GM12878 (cell line): ENCODE measurements around the gene FAM3B. TPM values are rescaled to one million over a fixed set of nuclear protein-coding genes. Genes with fewer than 3 reads are reported as not detected.
"Not testable (repeated sequence)": the region's sequence is repeated elsewhere in the genome, so short reads cannot be mapped to it uniquely, and the experiment has no call there.

ENCODE experiments used
- ATAC-seq: fragments of 200-7000 bp; cut with Tn5 transposase; 3 replicates; pipeline ENCODE4 v1.9.1; 2020; ENCODE audit warnings: mild to moderate bottlenecking, moderate library complexity
- BruUV-seq: library from RNA; stranded (reverse); fragments of 400-500 nt; replicated peaks from 2 replicates; lab custom pipeline; 2021; lab: Mats Ljungman, UMichigan
- CTCF ChIA-PET: fragments of 300-600 bp; sonication (Branson Sonifier 250); formaldehyde crosslinking; extraction: SDS; loops from one replicate; lab custom pipeline; 2021; ENCODE audit warnings: inconsistent platforms; lab: Yijun Ruan, JAX
- POLR2A ChIA-PET: fragments of 350-600 bp; formaldehyde crosslinking; extraction: SDS; loops from one replicate; lab custom pipeline; 2021; ENCODE audit warnings: inconsistent platforms; lab: Charles Lee
- RAD21 ChIA-PET: fragments of 300-600 bp; sonication (Branson Sonifier 250); formaldehyde crosslinking; loops from one replicate; lab custom pipeline; 2023; ENCODE audit warnings: antibody characterized with exemption; ENCODE audit not compliant: unreplicated experiment; lab: Charles Lee
- SMC1A ChIA-PET: fragments of 300-600 bp; sonication (Branson Sonifier 250); formaldehyde crosslinking; loops from one replicate; lab custom pipeline; 2023; ENCODE audit not compliant: unreplicated experiment, uncharacterized antibody; lab: Charles Lee
- DNase-seq: peaks from one replicate; pipeline ENCODE4 v3.0.0-alpha.2; 2011; ENCODE audit warnings: low read depth, low spot score
- FAIRE-seq: peaks from 3 replicates; lab custom pipeline; 2011; peaks lifted over from hg19 to GRCh38; lab: Jason Lieb, UNC
- H2AFZ ChIP-seq: 2 replicates; pipeline ENCODE4 v1.6.0; 2011; ENCODE audit warnings: low read depth, low read length, control low read depth; ENCODE audit not compliant: control insufficient read depth
- H3K27ac ChIP-seq: 2 replicates; pipeline ENCODE4 v1.5.1; 2011; ENCODE audit warnings: control low read depth; ENCODE audit not compliant: control insufficient read depth, insufficient read depth
- H3K27me3 ChIP-seq, 2 experiments: replicated peaks in 1 of 2; 2 replicates each; pipeline versions ENCODE4 v1.6.0 to v1.6.1; 2011; ENCODE audit warnings: low read length in 1 of 2; ENCODE audit not compliant: control insufficient read depth in 2 of 2, insufficient read depth in 2 of 2
- H3K36me3 ChIP-seq, 2 experiments: 2 replicates each; pipeline ENCODE4 v1.5.1; 2011; ENCODE audit warnings: low read length in 1 of 2; ENCODE audit not compliant: control insufficient read depth in 2 of 2, insufficient read depth in 2 of 2
- H3K4me1 ChIP-seq: 2 replicates; pipeline ENCODE4 v1.6.1; 2011; ENCODE audit warnings: mild to moderate bottlenecking, low read length, moderate library complexity, mixed read lengths; ENCODE audit not compliant: control insufficient read depth, insufficient read depth
- H3K4me2 ChIP-seq: 2 replicates; pipeline ENCODE4 v1.6.0; 2011; ENCODE audit warnings: control low read depth; ENCODE audit not compliant: control insufficient read depth, insufficient read depth
- H3K4me3 ChIP-seq: fragments of 200-600 bp; sonication (generic); 2 replicates; pipeline ENCODE4 v1.5.1; 2016
- H3K79me2 ChIP-seq: 2 replicates; pipeline ENCODE4 v1.6.0; 2011; ENCODE audit warnings: low read length; ENCODE audit not compliant: control insufficient read depth, insufficient read depth
- H3K9ac ChIP-seq: 2 replicates; pipeline ENCODE4 v1.8.0; 2011; ENCODE audit warnings: low read length, control low read depth, mixed read lengths; ENCODE audit not compliant: control insufficient read depth, insufficient read depth
- H3K9me3 ChIP-seq: replicated peaks from 3 replicates; pipeline ENCODE4 v1.5.1; 2011; ENCODE audit warnings: mild to moderate bottlenecking, low read length; ENCODE audit not compliant: control insufficient read depth, insufficient read depth
- H4K20me1 ChIP-seq: 2 replicates; pipeline ENCODE4 v1.6.0; 2011; ENCODE audit not compliant: control insufficient read depth, insufficient read depth
- BCL11A ChIP-seq: IDR thresholded peaks from 2 replicates; pipeline ENCODE4 v1.6.1; 2011; ENCODE audit warnings: low read depth, low read length
- CHD2 ChIP-seq: IDR thresholded peaks from 2 replicates; pipeline ENCODE4 v1.6.1; 2011; ENCODE audit warnings: low read depth, low read length, improper control_type of control experiment, borderline replicate concordance
- ETV6 ChIP-seq, 2 experiments: fragments of 450-650 bp in 1 of 2; IDR thresholded peaks in 1 of 2; conservative IDR thresholded peaks in 1 of 2; 2 replicates each; pipeline ENCODE4 v1.6.1; 2014; ENCODE audit warnings: antibody characterized with exemption in 1 of 2, borderline replicate concordance in 1 of 2, low read depth in 1 of 2, mild to moderate bottlenecking in 1 of 2, moderate library complexity in 1 of 2
- GABPA ChIP-seq: IDR thresholded peaks from 2 replicates; pipeline ENCODE4 v1.6.1; 2014; ENCODE audit warnings: antibody characterized with exemption, low read depth, mild to moderate bottlenecking, inconsistent platforms
- KLF5 ChIP-seq: fragments of 450-650 bp; IDR thresholded peaks from 2 replicates; pipeline ENCODE4 v1.6.1; 2014; ENCODE audit warnings: mild to moderate bottlenecking; ENCODE audit not compliant: partially characterized antibody
- MEF2A ChIP-seq: IDR thresholded peaks from 2 replicates; pipeline ENCODE4 v1.6.1; 2011; ENCODE audit warnings: low read depth, mild to moderate bottlenecking, low read length, moderate library complexity; ENCODE audit not compliant: insufficient read depth
- MXI1 ChIP-seq: fragments of 150-350 bp; IDR thresholded peaks from 2 replicates; pipeline ENCODE4 v1.6.1; 2011; ENCODE audit warnings: low read depth, mild to moderate bottlenecking, inconsistent platforms, low read length, improper control_type of control experiment
- NR2C1 ChIP-seq: fragments of 450-650 bp; IDR thresholded peaks from 2 replicates; pipeline ENCODE4 v1.6.1; 2017; ENCODE audit warnings: antibody characterized with exemption, mild to moderate bottlenecking, moderate library complexity
- SIN3A ChIP-seq: IDR thresholded peaks from 2 replicates; pipeline ENCODE4 v1.6.1; 2012; ENCODE audit warnings: low read depth, low read length, improper control_type of control experiment
- SPI1 ChIP-seq: IDR thresholded peaks from 2 replicates; pipeline ENCODE4 v1.6.1; 2011; ENCODE audit warnings: low read depth, mild to moderate bottlenecking, low read length, moderate library complexity, borderline replicate concordance; ENCODE audit not compliant: insufficient read depth
- STAT1 ChIP-seq: fragments of 450-650 bp; conservative IDR thresholded peaks from 2 replicates; pipeline ENCODE4 v1.6.1; 2014; ENCODE audit warnings: antibody characterized with exemption, mild to moderate bottlenecking
- WGBS: methylation state at CpG from one replicate; pipeline ENCODE4 v1.1.6; 2016; ENCODE audit warnings: low lambda C conversion rate; ENCODE audit not compliant: insufficient replicate concordance, insufficient coverage; ENCODE audit errors: missing lambda C conversion rate; 5-methylcytosine and 5-hydroxymethylcytosine counted together
- in situ Hi-C: fragments of 300-500 bp; cut with MboI; formaldehyde crosslinking; loops from 9 replicates; pipeline ENCODE4 v1.14.3; 2018; ENCODE audit warnings: mixed read lengths
- intact Hi-C: fragments of 100-400 bp; cut with micrococcal nuclease; formaldehyde crosslinking; loops from one replicate; pipeline ENCODE4 v1.14.2; 2022; ENCODE audit not compliant: unreplicated experiment
- polyA plus RNA-seq, 11 experiments: library from polyadenylated mRNA; depleted of rRNA in 4 of 11; unstranded in 6 of 11; stranded (reverse) in 5 of 11; fragments of >200 nt; fragmentation: Nextera tagmentation in 4 of 11; fragmentation: Illumina TruSeq in 1 of 11; extraction: Ambion mirVana in 4 of 11; extraction: Trizol in 1 of 11; gene quantifications; 1 replicate in 1 of 11; 2 replicates in 10 of 11; pipeline versions ENCODE4 v1.2.1 to v1.2.3, GENCODE V29; 2011 to 2016; ENCODE audit warnings: inconsistent platforms in 2 of 11, missing spikeins in 2 of 11, low read depth in 1 of 11
- total RNA-seq, 4 experiments: library from RNA; depleted of rRNA in 3 of 4; stranded (reverse); fragments of >200 nt in 3 of 4; fragmentation: Illumina TruSeq in 1 of 4; extraction: Trizol in 1 of 4; gene quantifications; 2 replicates each; pipeline versions ENCODE4 v1.2.1 to v1.2.3, GENCODE V29; 2013 to 2021
- TF ChIP-seq, protein P1 (sequence below): fragments of 450-650 bp; IDR thresholded peaks from 2 replicates; pipeline ENCODE4 v1.6.1; 2017; ENCODE audit warnings: mild to moderate bottlenecking, moderate library complexity

Gene FAM3B
- total and polyA plus RNA-seq, 10 of the 15 experiments (the other 5 are each of a cell fraction or from before 2014, with no cell fraction given), result 0.12 TPM; not detected in 9

DNA sequence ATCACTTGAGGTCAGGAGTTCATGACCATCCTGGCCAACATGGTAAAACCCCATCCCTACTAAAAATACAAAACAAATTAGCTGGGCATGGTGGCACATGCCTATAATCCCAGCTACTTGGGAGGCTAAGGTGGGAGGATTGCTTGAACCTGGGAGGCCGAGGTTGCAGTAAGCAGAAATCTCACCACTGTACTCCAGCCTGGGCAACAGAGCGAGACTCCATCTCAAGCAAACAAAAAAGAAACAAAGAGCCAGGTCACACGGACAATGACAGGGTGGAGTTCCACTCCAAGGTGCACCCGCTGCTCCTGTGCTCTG is 43.1 kb downstream of the FAM3B start:
- RAD21 ChIA-PET, result interaction anchor here (4.6 kb wide), 1 partner anchor 12 kb away, joined by 29 read pairs; no protein-coding TSS in a partner anchor
- H3K4me2 ChIP-seq, H3K9ac ChIP-seq, H4K20me1 ChIP-seq, FAIRE-seq, H3K36me3 ChIP-seq, in situ Hi-C loops, H3K9me3 ChIP-seq, H3K27me3 ChIP-seq, ATAC-seq, BruUV-seq, H2AFZ ChIP-seq, H3K4me3 ChIP-seq, SMC1A ChIA-PET, DNase-seq, H3K27ac ChIP-seq, POLR2A ChIA-PET: not testable (repeated sequence)
- WGBS, result 78% methylated on average over 4 of the region's 4 CpGs
- Histone ChIP-seq H3K79me2 (peaks cover 18% of the 10 kb centered on the region), H3K4me1 (peaks cover 15% of the 10 kb centered on the region)
- CTCF ChIA-PET, result interaction anchor here (9.1 kb wide), 1 partner anchor 77 kb away, joined by 63 read pairs; no protein-coding TSS in a partner anchor
- intact Hi-C loops, result loop anchor here (5.0 to 10.0 kb wide), 4 partner anchors 77 to 865 kb away; no protein-coding TSS in a partner anchor

DNA sequence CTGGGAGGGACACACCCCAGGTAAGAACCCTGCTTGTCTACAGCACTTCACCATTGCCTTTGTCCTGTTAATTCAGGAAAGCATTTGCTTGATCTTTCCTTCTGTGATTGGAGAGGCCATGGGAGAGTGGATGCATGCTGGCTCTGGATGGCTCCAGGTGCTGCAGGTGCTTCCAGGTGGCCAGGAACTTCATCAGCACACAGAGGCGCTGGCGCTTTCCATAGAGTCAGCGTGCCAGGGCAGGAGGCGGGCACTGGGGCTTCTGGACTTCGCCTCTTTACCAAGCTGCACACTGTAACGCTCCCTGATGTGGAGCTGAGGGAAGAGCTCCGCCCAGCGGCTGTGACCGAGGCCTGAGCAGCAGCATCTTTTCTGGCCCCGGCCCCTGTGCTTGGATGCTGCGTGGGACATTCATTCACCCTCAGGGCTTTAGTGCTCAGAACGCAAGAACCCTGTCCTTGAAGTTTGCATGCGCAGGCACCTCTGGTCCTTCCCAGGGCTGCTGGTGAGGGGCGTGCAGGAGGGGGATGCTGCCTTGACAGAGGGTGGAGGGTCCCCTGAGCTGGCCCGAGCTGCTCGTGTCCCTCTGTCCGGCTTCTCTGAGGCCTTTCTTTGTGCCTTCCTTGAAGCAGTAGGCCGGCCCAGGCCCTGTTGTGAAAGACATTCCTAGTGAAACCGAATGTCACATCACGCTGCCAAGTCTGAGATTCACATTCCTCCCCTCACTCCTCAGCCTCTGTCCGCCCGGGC is 43.6 kb downstream of the FAM3B start:
- H3K27me3 ChIP-seq, result no peaks in the 10 kb centered on the region
- H3K79me2 ChIP-seq, result peaks cover 24% of the 10 kb centered on the region
- BruUV-seq, result no TSS peak
- no peaks in the 10 kb centered on the region for H3K9me3 ChIP-seq
- SMC1A ChIA-PET, result interaction anchor here (1.1 to 4.1 kb wide), 3 partner anchors 10 to 77 kb away, joined by 3 to 32 read pairs (median 20); no protein-coding TSS in a partner anchor
- CTCF ChIA-PET, result interaction anchor here (1.1 to 9.1 kb wide), 3 partner anchors 51 to 208 kb away, joined by 3 to 63 read pairs (median 5); no protein-coding TSS in a partner anchor
- H4K20me1 ChIP-seq, result no peaks in the 10 kb centered on the region
- peaks cover 20% of the 10 kb centered on the region for H3K4me1 ChIP-seq
- in situ Hi-C loops, result no loop called here
- no peak for ATAC-seq
- 97% methylated on average over 22 of the region's 22 CpGs for WGBS
- no peak overlapping the region for H3K27ac ChIP-seq
- POLR2A ChIA-PET, result interaction anchor here (1.4 to 1.5 kb wide), 2 partner anchors 9 to 10 kb away, joined by 3 read pairs; no protein-coding TSS in a partner anchor
- intact Hi-C loops, result loop anchor here (5.0 to 10.0 kb wide), 4 partner anchors 78 to 865 kb away; no protein-coding TSS in a partner anchor
- H3K4me3 ChIP-seq, result no peak overlapping the region
- no peak for FAIRE-seq
- H3K9ac ChIP-seq, result no peak overlapping the region
- no peak overlapping the region for H3K4me2 ChIP-seq
- H2AFZ ChIP-seq, result no peak overlapping the region
- RAD21 ChIA-PET, result interaction anchor here (4.6 to 5.3 kb wide), 2 partner anchors 11 to 77 kb away, joined by 29 to 34 read pairs; no protein-coding TSS in a partner anchor
- DNase-seq, result no peak
- no peaks in the 10 kb centered on the region for H3K36me3 ChIP-seq
- no peak for TF ChIP-seq MEF2A
- TF ChIP-seq BCL11A, result no peak
- no peak for TF ChIP-seq STAT1
- TF ChIP-seq, protein P1, sequence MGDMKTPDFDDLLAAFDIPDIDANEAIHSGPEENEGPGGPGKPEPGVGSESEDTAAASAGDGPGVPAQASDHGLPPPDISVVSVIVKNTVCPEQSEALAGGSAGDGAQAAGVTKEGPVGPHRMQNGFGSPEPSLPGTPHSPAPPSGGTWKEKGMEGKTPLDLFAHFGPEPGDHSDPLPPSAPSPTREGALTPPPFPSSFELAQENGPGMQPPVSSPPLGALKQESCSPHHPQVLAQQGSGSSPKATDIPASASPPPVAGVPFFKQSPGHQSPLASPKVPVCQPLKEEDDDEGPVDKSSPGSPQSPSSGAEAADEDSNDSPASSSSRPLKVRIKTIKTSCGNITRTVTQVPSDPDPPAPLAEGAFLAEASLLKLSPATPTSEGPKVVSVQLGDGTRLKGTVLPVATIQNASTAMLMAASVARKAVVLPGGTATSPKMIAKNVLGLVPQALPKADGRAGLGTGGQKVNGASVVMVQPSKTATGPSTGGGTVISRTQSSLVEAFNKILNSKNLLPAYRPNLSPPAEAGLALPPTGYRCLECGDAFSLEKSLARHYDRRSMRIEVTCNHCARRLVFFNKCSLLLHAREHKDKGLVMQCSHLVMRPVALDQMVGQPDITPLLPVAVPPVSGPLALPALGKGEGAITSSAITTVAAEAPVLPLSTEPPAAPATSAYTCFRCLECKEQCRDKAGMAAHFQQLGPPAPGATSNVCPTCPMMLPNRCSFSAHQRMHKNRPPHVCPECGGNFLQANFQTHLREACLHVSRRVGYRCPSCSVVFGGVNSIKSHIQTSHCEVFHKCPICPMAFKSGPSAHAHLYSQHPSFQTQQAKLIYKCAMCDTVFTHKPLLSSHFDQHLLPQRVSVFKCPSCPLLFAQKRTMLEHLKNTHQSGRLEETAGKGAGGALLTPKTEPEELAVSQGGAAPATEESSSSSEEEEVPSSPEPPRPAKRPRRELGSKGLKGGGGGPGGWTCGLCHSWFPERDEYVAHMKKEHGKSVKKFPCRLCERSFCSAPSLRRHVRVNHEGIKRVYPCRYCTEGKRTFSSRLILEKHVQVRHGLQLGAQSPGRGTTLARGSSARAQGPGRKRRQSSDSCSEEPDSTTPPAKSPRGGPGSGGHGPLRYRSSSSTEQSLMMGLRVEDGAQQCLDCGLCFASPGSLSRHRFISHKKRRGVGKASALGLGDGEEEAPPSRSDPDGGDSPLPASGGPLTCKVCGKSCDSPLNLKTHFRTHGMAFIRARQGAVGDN, result no peak
- TF ChIP-seq GABPA, result no peak
- no peak for TF ChIP-seq SIN3A
- TF ChIP-seq CHD2, result no peak
- no peak for TF ChIP-seq MXI1
- TF ChIP-seq NR2C1, result no peak
- no peak for TF ChIP-seq SPI1
- no peak for TF ChIP-seq ETV6 (conservative IDR thresholded peaks at IDR 0.05 in 1 of 2, IDR thresholded peaks at IDR 0.05 in 1 of 2; ENCODE audit: borderline replicate concordance in 1 of 2, low read depth in 1 of 2)
- no peak for TF ChIP-seq KLF5
